Ishikawa (cell line): ENCODE results near the gene FBXL5.
A peak's percentile ranks its signal among the peaks of the same experiment; 100 is the strongest.

Experiments
- CEBPB ChIP-seq: IDR thresholded peaks from 2 replicates; pipeline ENCODE4 v1.6.1; 2012
- CREB1 ChIP-seq: IDR thresholded peaks from 2 replicates; pipeline ENCODE4 v1.6.1; 2012; ENCODE audit warnings: low read depth
- EGR1 ChIP-seq: IDR thresholded peaks from 2 replicates; pipeline ENCODE4 v1.6.1; 2012
- EP300 ChIP-seq: IDR thresholded peaks from 2 replicates; pipeline ENCODE4 v1.6.1; 2012; ENCODE audit warnings: borderline replicate concordance
- FOXM1 ChIP-seq: IDR thresholded peaks from 2 replicates; pipeline ENCODE4 v1.6.1; 2012; ENCODE audit warnings: low read depth, borderline replicate concordance
- NFIC ChIP-seq: IDR thresholded peaks from 2 replicates; pipeline ENCODE4 v1.6.1; 2012
- RAD21 ChIP-seq: IDR thresholded peaks from 2 replicates; pipeline ENCODE4 v1.6.1; 2012; ENCODE audit warnings: low read depth
- TAF1 ChIP-seq: IDR thresholded peaks from 2 replicates; pipeline ENCODE4 v1.6.1; 2012; ENCODE audit warnings: low read depth, mild to moderate bottlenecking
- TCF12 ChIP-seq: IDR thresholded peaks from 2 replicates; pipeline ENCODE4 v1.6.1; 2012; ENCODE audit warnings: low read depth
- TEAD4 ChIP-seq: IDR thresholded peaks from 2 replicates; pipeline ENCODE4 v1.6.1; 2012
- YY1 ChIP-seq: IDR thresholded peaks from 2 replicates; pipeline ENCODE4 v1.6.1; 2012; ENCODE audit warnings: low read depth
- ZBTB7A ChIP-seq: IDR thresholded peaks from 2 replicates; pipeline ENCODE4 v1.6.1; 2012; ENCODE audit warnings: low read depth
- TF ChIP-seq, protein P1 (sequence below): IDR thresholded peaks from 2 replicates; pipeline ENCODE4 v1.6.1; 2012
- TF ChIP-seq, protein P2 (sequence below): IDR thresholded peaks from 2 replicates; pipeline ENCODE4 v1.6.1; 2012
- TF ChIP-seq, protein P3 (sequence below): IDR thresholded peaks from 2 replicates; pipeline ENCODE4 v1.6.1; 2012; ENCODE audit warnings: low read depth, mild to moderate bottlenecking

The FBXL5 gene, protein sequence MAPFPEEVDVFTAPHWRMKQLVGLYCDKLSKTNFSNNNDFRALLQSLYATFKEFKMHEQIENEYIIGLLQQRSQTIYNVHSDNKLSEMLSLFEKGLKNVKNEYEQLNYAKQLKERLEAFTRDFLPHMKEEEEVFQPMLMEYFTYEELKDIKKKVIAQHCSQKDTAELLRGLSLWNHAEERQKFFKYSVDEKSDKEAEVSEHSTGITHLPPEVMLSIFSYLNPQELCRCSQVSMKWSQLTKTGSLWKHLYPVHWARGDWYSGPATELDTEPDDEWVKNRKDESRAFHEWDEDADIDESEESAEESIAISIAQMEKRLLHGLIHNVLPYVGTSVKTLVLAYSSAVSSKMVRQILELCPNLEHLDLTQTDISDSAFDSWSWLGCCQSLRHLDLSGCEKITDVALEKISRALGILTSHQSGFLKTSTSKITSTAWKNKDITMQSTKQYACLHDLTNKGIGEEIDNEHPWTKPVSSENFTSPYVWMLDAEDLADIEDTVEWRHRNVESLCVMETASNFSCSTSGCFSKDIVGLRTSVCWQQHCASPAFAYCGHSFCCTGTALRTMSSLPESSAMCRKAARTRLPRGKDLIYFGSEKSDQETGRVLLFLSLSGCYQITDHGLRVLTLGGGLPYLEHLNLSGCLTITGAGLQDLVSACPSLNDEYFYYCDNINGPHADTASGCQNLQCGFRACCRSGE

DNA sequence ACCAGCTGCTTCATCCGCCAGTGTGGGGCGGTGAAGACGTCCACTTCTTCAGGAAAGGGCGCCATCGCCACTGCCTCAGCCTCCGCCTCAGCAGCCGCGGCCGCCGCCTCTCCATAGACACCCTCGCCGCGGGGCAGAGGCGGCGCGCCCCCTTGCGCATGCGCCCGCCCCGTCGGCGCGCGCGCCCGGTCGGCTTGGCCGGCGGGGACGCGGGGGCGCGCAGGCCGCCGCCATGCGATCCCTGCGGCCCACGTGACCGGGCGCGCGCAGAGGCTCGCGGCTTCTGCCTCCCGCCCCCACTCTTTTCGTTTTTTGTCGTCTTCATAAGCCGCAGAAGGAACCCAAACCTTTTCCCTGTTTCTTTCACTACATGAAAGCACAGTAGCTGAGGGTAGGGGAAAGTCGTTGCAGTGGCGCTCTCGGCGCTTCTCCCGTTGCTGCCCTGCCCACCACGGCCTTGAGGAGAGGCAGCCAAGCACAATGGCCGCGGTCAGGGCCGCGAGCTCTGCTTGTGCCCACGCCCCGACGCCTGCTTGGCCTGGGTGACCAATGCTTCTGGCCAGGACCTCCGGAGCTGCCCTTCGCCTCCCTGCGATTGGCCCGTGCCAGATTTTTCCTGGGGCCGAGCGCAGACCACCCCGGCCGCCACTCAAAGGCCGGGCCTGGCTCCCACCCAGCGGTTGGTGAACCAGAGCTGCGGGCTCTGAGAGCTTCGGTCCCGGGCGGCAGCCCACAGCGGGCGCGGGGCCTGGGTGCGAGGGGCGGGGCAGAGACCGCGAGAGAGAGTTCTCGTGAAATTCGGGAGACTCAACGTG lies at the start of gene FBXL5:
Gene FBXL5, minus strand, starts transcription at position 135 of the 815 bp plus-strand sequence. Its CDS starts 70 bp downstream, at position 65.
- no peak for TF ChIP-seq EGR1
- TF ChIP-seq FOXM1 = no peak
- no peak for TF ChIP-seq CREB1
- TF ChIP-seq RAD21 = no peak
- TF ChIP-seq, protein P1, sequence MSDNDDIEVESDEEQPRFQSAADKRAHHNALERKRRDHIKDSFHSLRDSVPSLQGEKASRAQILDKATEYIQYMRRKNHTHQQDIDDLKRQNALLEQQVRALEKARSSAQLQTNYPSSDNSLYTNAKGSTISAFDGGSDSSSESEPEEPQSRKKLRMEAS = peak; percentile 78
- peak; percentile 22; the same call in 1 of the 2 replicates for TF ChIP-seq NFIC
- peak; percentile 84 for TF ChIP-seq YY1
- TF ChIP-seq TEAD4 = no peak
- peak; percentile 35 for TF ChIP-seq TAF1
- TF ChIP-seq ZBTB7A = no peak
- TF ChIP-seq, protein P2, sequence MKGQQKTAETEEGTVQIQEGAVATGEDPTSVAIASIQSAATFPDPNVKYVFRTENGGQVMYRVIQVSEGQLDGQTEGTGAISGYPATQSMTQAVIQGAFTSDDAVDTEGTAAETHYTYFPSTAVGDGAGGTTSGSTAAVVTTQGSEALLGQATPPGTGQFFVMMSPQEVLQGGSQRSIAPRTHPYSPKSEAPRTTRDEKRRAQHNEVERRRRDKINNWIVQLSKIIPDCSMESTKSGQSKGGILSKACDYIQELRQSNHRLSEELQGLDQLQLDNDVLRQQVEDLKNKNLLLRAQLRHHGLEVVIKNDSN = peak; percentile 94
- TF ChIP-seq, protein P3, sequence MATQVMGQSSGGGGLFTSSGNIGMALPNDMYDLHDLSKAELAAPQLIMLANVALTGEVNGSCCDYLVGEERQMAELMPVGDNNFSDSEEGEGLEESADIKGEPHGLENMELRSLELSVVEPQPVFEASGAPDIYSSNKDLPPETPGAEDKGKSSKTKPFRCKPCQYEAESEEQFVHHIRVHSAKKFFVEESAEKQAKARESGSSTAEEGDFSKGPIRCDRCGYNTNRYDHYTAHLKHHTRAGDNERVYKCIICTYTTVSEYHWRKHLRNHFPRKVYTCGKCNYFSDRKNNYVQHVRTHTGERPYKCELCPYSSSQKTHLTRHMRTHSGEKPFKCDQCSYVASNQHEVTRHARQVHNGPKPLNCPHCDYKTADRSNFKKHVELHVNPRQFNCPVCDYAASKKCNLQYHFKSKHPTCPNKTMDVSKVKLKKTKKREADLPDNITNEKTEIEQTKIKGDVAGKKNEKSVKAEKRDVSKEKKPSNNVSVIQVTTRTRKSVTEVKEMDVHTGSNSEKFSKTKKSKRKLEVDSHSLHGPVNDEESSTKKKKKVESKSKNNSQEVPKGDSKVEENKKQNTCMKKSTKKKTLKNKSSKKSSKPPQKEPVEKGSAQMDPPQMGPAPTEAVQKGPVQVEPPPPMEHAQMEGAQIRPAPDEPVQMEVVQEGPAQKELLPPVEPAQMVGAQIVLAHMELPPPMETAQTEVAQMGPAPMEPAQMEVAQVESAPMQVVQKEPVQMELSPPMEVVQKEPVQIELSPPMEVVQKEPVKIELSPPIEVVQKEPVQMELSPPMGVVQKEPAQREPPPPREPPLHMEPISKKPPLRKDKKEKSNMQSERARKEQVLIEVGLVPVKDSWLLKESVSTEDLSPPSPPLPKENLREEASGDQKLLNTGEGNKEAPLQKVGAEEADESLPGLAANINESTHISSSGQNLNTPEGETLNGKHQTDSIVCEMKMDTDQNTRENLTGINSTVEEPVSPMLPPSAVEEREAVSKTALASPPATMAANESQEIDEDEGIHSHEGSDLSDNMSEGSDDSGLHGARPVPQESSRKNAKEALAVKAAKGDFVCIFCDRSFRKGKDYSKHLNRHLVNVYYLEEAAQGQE = no peak
- TF ChIP-seq CEBPB = no peak
- no peak for TF ChIP-seq TCF12
- TF ChIP-seq EP300 = no peak; the same call in 1 of the 2 replicates

- TF ChIP-seq CREB1 (no peak), EGR1 (no peak), YY1 (no peak), EP300 (no peak)
- TF ChIP-seq, protein P3 = no peak
These were observed 49.0 kb upstream of the FBXL5 start for GRCh38 chr4:15704129-15704528.

- TF ChIP-seq YY1 (no peak), CEBPB (no peak), TAF1 (no peak), EP300 (no peak), CREB1 (no peak), ZBTB7A (no peak), TEAD4 (no peak), TCF12 (no peak), EGR1 (no peak), FOXM1 (no peak), RAD21 (no peak), NFIC (no peak)
- TF ChIP-seq, protein P1 = no peak
- TF ChIP-seq, protein P2 = no peak
- TF ChIP-seq, protein P3 = no peak
These were observed 48.3 kb upstream of the FBXL5 start for GRCh38 chr4:15703439-15703838.
